Fibroblast of mammary gland (primary cell): ENCODE data around the gene PBXIP1.

Source experiments
- DNase-seq: peaks from one replicate; pipeline ENCODE4 v3.0.0-alpha.2; 2010; ENCODE audit warnings: low read depth
- H3K4me3 ChIP-seq: 2 replicates; pipeline ENCODE4 v1.5.1; 2011; ENCODE audit warnings: low read depth, mild to moderate bottlenecking, low read length, moderate library complexity; ENCODE audit not compliant: control insufficient read depth
- CTCF ChIP-seq: conservative IDR thresholded peaks from 2 replicates; pipeline ENCODE4 v1.5.1; 2011; ENCODE audit warnings: low read depth, low read length, inconsistent platforms; ENCODE audit not compliant: control insufficient read depth, insufficient read depth

Gene PBXIP1

GRCh38 chr1:154931940-154932487, 23.9 kb downstream of the PBXIP1 start:
- no peak for TF ChIP-seq CTCF
- no peak overlapping the region for H3K4me3 ChIP-seq
- DNase-seq: no peak

- no peak for DNase-seq
Measured at GRCh38 chr1:154926201-154926600, 29.7 kb downstream of the PBXIP1 start.

GRCh38 chr1:154925335-154926170, 30.3 kb downstream of the PBXIP1 start:
- H3K4me3 ChIP-seq: no peak overlapping the region
- no peak for DNase-seq
- TF ChIP-seq CTCF: no peak

More at GRCh38 chr1:154926201-154926600, 29.7 kb downstream of the PBXIP1 start:
- TF ChIP-seq CTCF: no peak
- H3K4me3 ChIP-seq: no peak overlapping the region

GRCh38 chr1:154923695-154924094, 32.2 kb downstream of the PBXIP1 start:
- no peak overlapping the region for H3K4me3 ChIP-seq
- TF ChIP-seq CTCF: no peak
- no peak for DNase-seq

- TF ChIP-seq CTCF: no peak
- no peak overlapping the region for H3K4me3 ChIP-seq
- no peak for DNase-seq
Measured at GRCh38 chr1:154913273-154913672, 42.6 kb downstream of the PBXIP1 start.

GRCh38 chr1:154912755-154913154, 43.1 kb downstream of the PBXIP1 start:
- TF ChIP-seq CTCF: no peak
- no peak for DNase-seq
- H3K4me3 ChIP-seq: no peak overlapping the region
